H1 (cell line): Measurements from ENCODE around the gene DTNB. TPM values are rescaled to one million over a fixed set of nuclear protein-coding genes. Genes with fewer than 3 reads are reported as not detected.
A peak's percentile ranks its signal among the peaks of the same experiment; 100 is the strongest.

Experiments
- CTCF ChIA-PET: fragments of 300-600 bp; sonication (Branson Sonifier 250); formaldehyde crosslinking; loops from one replicate; lab custom pipeline; 2021; ENCODE audit not compliant: partially characterized antibody; lab: Charles Lee
- POLR2A ChIA-PET: fragments of 300-600 bp; sonication (Branson Sonifier 250); formaldehyde crosslinking; loops from one replicate; lab custom pipeline; 2021; ENCODE audit warnings: inconsistent platforms; ENCODE audit not compliant: partially characterized antibody; lab: Charles Lee
- DNase-seq, 2 experiments: peaks; one replicate each; pipeline versions ENCODE4 v3.0.0 to v3.0.0-alpha.2; 2010 to 2022; ENCODE audit warnings: low spot score in 2 of 2, low read depth in 1 of 2, mixed read lengths in 1 of 2
- FAIRE-seq: peaks from 2 replicates; lab custom pipeline; 2011; peaks lifted over from hg19 to GRCh38; lab: Jason Lieb, UNC
- H2AFZ ChIP-seq: 2 replicates; pipeline ENCODE4 v1.8.1; 2012; ENCODE audit warnings: low read length, inconsistent platforms
- H2AK5ac ChIP-seq: 2 replicates; pipeline ENCODE4 v1.6.1; 2013; ENCODE audit warnings: low read depth, low read length
- H2BK120ac ChIP-seq: replicated peaks from 2 replicates; pipeline ENCODE3; 2013; ENCODE audit warnings: low read depth, low read length, inconsistent platforms
- H2BK12ac ChIP-seq: 2 replicates; pipeline ENCODE4 v1.6.1; 2013; ENCODE audit warnings: low read depth, low read length
- H2BK15ac ChIP-seq: 2 replicates; pipeline ENCODE4 v1.6.1; 2013; ENCODE audit warnings: low read length
- H2BK20ac ChIP-seq: 2 replicates; pipeline ENCODE4 v1.6.1; 2013; ENCODE audit warnings: low read length
- H2BK5ac ChIP-seq: 2 replicates; pipeline ENCODE4 v1.6.1; 2013; ENCODE audit warnings: low read depth, low read length
- H3K14ac ChIP-seq: 2 replicates; pipeline ENCODE4 v1.6.1; 2013; ENCODE audit warnings: inconsistent platforms; ENCODE audit not compliant: insufficient read length
- H3K18ac ChIP-seq: 2 replicates; pipeline ENCODE4 v1.6.1; 2013; ENCODE audit warnings: low read length; ENCODE audit errors: extremely low read depth
- H3K23ac ChIP-seq: 2 replicates; pipeline ENCODE4 v1.6.1; 2013; ENCODE audit warnings: inconsistent platforms; ENCODE audit not compliant: insufficient read length
- H3K23me2 ChIP-seq: 2 replicates; pipeline ENCODE4 v1.6.1; 2013; ENCODE audit warnings: low read depth, low read length
- H3K27ac ChIP-seq: 2 replicates; pipeline ENCODE4 v1.6.1; 2011; ENCODE audit warnings: low read depth, low read length, inconsistent platforms
- H3K27me3 ChIP-seq, 4 experiments: replicated peaks in 1 of 4; 1 replicate in 1 of 4; 2 replicates in 3 of 4; pipeline versions ENCODE4 v1.6.1 to v1.8.1; 2011 to 2013; ENCODE audit warnings: low read length in 3 of 4, mild to moderate bottlenecking in 3 of 4, inconsistent platforms in 2 of 4, mixed read lengths in 2 of 4, moderate library complexity in 1 of 4; ENCODE audit not compliant: control insufficient read depth in 3 of 4, insufficient read depth in 3 of 4; ENCODE audit errors: extremely low read depth in 1 of 4
- H3K36me3 ChIP-seq, 4 experiments: 2 replicates each; pipeline versions ENCODE4 v1.6.1 to v1.8.1; 2011 to 2013; ENCODE audit warnings: mild to moderate bottlenecking in 4 of 4, low read length in 3 of 4, moderate library complexity in 2 of 4, control low read depth in 1 of 4, inconsistent platforms in 1 of 4; ENCODE audit not compliant: insufficient read depth in 4 of 4, control insufficient read depth in 2 of 4
- H3K4ac ChIP-seq: replicated peaks from 2 replicates; pipeline ENCODE3; 2013; ENCODE audit warnings: low read length, low read depth, mixed read lengths, inconsistent platforms; ENCODE audit not compliant: insufficient read length
- H3K4me1 ChIP-seq, 4 experiments: replicated peaks in 1 of 4; 1 replicate in 1 of 4; 2 replicates in 3 of 4; pipeline versions ENCODE4 v1.6.1 to v1.8.1; 2011 to 2013; ENCODE audit warnings: low read length in 3 of 4, inconsistent platforms in 2 of 4, mixed read lengths in 1 of 4; ENCODE audit not compliant: insufficient read depth in 4 of 4, control insufficient read depth in 3 of 4
- H3K4me2 ChIP-seq, 2 experiments: 2 replicates each; pipeline versions ENCODE4 v1.6.1 to v1.8.1; 2011 to 2013; ENCODE audit warnings: low read depth in 2 of 2, low read length in 2 of 2, control low read depth in 1 of 2, inconsistent platforms in 1 of 2, mild to moderate bottlenecking in 1 of 2; ENCODE audit not compliant: insufficient read depth in 1 of 2
- H3K4me3 ChIP-seq, 4 experiments: fragments of 200-600, 300-600 bp in 1 of 4; sonication (generic), shearing (Covaris generic), sonication (Bioruptor Twin) in 1 of 4; 2 replicates each; pipeline versions ENCODE4 v1.5.1 to v1.8.1; 2011 to 2016; ENCODE audit warnings: low read length in 4 of 4, low read depth in 3 of 4, control low read depth in 2 of 4, inconsistent platforms in 2 of 4, mild to moderate bottlenecking in 2 of 4, mixed read lengths in 1 of 4, moderate library complexity in 1 of 4; ENCODE audit not compliant: insufficient read depth in 2 of 4; ENCODE audit errors: extremely low read depth in 1 of 4
- H3K56ac ChIP-seq: replicated peaks from 2 replicates; pipeline ENCODE3; 2013; ENCODE audit warnings: low read depth, mild to moderate bottlenecking, mixed read lengths, low read length, inconsistent platforms; ENCODE audit not compliant: insufficient read length
- H3K79me1 ChIP-seq: 2 replicates; pipeline ENCODE4 v1.6.1; 2013; ENCODE audit warnings: low read depth, low read length, control low read depth
- H3K79me2 ChIP-seq, 2 experiments: 2 replicates each; pipeline versions ENCODE4 v1.6.1 to v1.8.1; 2012 to 2013; ENCODE audit warnings: low read length in 2 of 2, mild to moderate bottlenecking in 2 of 2, inconsistent platforms in 1 of 2; ENCODE audit not compliant: insufficient read depth in 2 of 2, control insufficient read depth in 1 of 2
- H3K9ac ChIP-seq, 4 experiments: replicated peaks in 1 of 4; 1 replicate in 1 of 4; 2 replicates in 3 of 4; pipeline versions ENCODE4 v1.6.1 to v1.8.1; 2011 to 2013; ENCODE audit warnings: low read depth in 3 of 4, low read length in 3 of 4, control low read depth in 2 of 4, mild to moderate bottlenecking in 2 of 4, moderate library complexity in 2 of 4, inconsistent platforms in 1 of 4; ENCODE audit errors: extremely low read depth in 1 of 4
- H3K9me3 ChIP-seq, 2 experiments: 2 replicates each; pipeline versions ENCODE4 v1.6.1 to v1.8.1; 2012 to 2013; ENCODE audit warnings: mild to moderate bottlenecking in 2 of 2, moderate library complexity in 2 of 2, control low read depth in 1 of 2, inconsistent platforms in 1 of 2, low read depth in 1 of 2, low read length in 1 of 2, mixed read lengths in 1 of 2; ENCODE audit not compliant: insufficient read depth in 2 of 2
- H4K20me1 ChIP-seq, 2 experiments: replicated peaks in 1 of 2; 2 replicates each; pipeline versions ENCODE3 to v1.8.1; 2011 to 2013; ENCODE audit warnings: inconsistent platforms in 2 of 2, low read length in 2 of 2, mild to moderate bottlenecking in 1 of 2; ENCODE audit not compliant: insufficient read depth in 2 of 2, control insufficient read depth in 1 of 2
- H4K5ac ChIP-seq: 2 replicates; pipeline ENCODE4 v1.6.1; 2013; ENCODE audit warnings: low read length, low read depth, mixed read lengths, inconsistent platforms; ENCODE audit not compliant: insufficient read length
- H4K8ac ChIP-seq: 2 replicates; pipeline ENCODE4 v1.8.0; 2013; ENCODE audit warnings: mild to moderate bottlenecking, moderate library complexity, low read length, inconsistent platforms; ENCODE audit not compliant: insufficient read depth; ENCODE audit errors: extremely low read depth
- H4K91ac ChIP-seq: replicated peaks from 2 replicates; pipeline ENCODE3; 2013; ENCODE audit warnings: low read length, mixed read lengths, inconsistent platforms; ENCODE audit not compliant: insufficient read length
- HDAC2 ChIP-seq, 2 experiments: fragments of 300-600 bp in 1 of 2; sonication (generic) in 1 of 2; IDR thresholded peaks; 2 replicates each; pipeline ENCODE4 v1.6.1; 2011 to 2012; ENCODE audit warnings: low read depth in 2 of 2, low read length in 2 of 2, mild to moderate bottlenecking in 2 of 2, moderate library complexity in 2 of 2, borderline replicate concordance in 1 of 2, inconsistent platforms in 1 of 2
- RAD21 ChIP-seq, 2 experiments: IDR thresholded peaks in 1 of 2; conservative IDR thresholded peaks in 1 of 2; 2 replicates each; pipeline ENCODE4 v1.6.1; 2011; ENCODE audit warnings: low read depth in 2 of 2, low read length in 2 of 2, improper control_type of control experiment in 1 of 2, inconsistent platforms in 1 of 2, mild to moderate bottlenecking in 1 of 2, moderate library complexity in 1 of 2
- WGBS, 2 experiments: shearing (Covaris generic) in 1 of 2; methylation state at CpG; one replicate each; pipeline versions ENCODE4 v1.1.6 to v1.1.7; 2013 to 2015; ENCODE audit warnings: low lambda C conversion rate in 2 of 2, mixed read lengths in 2 of 2, inconsistent platforms in 1 of 2, low coverage in 1 of 2, missing lambda C conversion rate in 1 of 2; ENCODE audit not compliant: insufficient replicate concordance in 2 of 2, insufficient coverage in 1 of 2, insufficient read length in 1 of 2; ENCODE audit errors: extremely low coverage in 1 of 2, missing lambda C conversion rate in 1 of 2; 5-methylcytosine and 5-hydroxymethylcytosine counted together
- polyA plus RNA-seq, 7 experiments: library from polyadenylated mRNA; depleted of rRNA in 3 of 7; stranded (reverse) in 5 of 7; unstranded in 2 of 7; fragments of >200 nt in 5 of 7; fragments of 200-250 nt in 2 of 7; gene quantifications; 1 replicate in 5 of 7; 2 replicates in 1 of 7; 4 replicates in 1 of 7; pipeline versions ENCODE4 v1.2.1 to v1.2.3, GENCODE V29; 2011 to 2013; ENCODE audit warnings: missing spikeins in 2 of 7, mixed read lengths in 2 of 7
- total RNA-seq: library from RNA; stranded (reverse); fragmentation: NEBNext Ultra II Directional; extraction: Animal tissue kit (Norgen Biotek cat#: 25700); gene quantifications from 2 replicates; pipeline ENCODE4 v1.2.1, GENCODE V29; 2021
- TF ChIP-seq, protein P1 (sequence below), 3 experiments: IDR thresholded peaks; 1 replicate in 2 of 3; 2 replicates in 1 of 3; pipeline versions ENCODE4 v1.5.1 to v1.6.1; 2011; ENCODE audit warnings: low read length in 3 of 3, mild to moderate bottlenecking in 3 of 3, inconsistent platforms in 2 of 3, low read depth in 1 of 3, moderate library complexity in 1 of 3; ENCODE audit not compliant: insufficient read depth in 1 of 3; ENCODE audit errors: control extremely low read depth in 1 of 3

The DTNB gene
- total and polyA plus RNA-seq, 2 of the 8 experiments (the other 6 are each of a cell fraction or from before 2014, with no cell fraction given) = 39.6 to 49.5 TPM

DNA sequence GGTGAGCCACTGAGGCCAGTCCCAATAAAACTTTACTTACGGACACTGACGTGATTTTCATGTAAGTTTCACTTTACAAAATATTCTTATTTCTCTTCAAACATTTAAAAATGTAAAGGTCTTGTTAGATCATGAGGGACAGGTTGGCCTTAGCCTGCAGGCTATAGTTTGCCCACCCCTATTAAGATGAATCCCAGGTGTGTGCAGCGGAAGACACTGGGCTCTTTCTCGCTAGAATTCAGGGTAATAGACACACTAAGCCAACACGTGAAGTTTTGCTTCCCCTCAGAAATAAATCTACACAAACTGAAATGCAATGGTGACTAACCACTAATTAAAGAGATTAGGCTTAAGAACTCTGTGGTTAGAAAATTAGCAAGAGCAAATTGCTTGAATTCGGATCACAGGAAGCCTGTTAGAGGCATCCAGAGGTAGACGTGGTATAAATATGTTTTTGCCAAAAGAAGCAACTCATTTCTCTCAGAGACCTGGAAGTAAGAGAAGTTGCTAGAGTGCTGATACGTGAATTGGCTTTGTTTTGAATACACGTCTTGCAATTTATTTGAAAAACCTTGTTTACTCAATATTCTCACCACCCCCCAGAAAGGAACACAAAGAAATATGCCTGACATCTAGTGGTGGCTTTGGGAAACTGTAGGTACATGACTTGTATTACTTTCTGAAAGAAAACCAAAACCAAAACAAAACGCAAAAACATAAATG, 151.6 kb downstream of the DTNB start:
- no peak overlapping the region for H2BK120ac ChIP-seq
- H3K9me3 ChIP-seq = no peaks in the 10 kb centered on the region
- no peak overlapping the region for H3K9ac ChIP-seq
- no peak overlapping the region for H3K14ac ChIP-seq
- WGBS, 2 experiments = 82% methylated on average over 10 of the region's 10 CpGs; no CpG with 5 or more reads in 1 of the 2 experiments
- H3K23me2 ChIP-seq = no peaks in the 10 kb centered on the region
- no peak overlapping the region for H4K5ac ChIP-seq
- no peaks in the 10 kb centered on the region for H3K4me1 ChIP-seq
- no peaks in the 10 kb centered on the region for H3K79me1 ChIP-seq
- no peak overlapping the region for H3K4me2 ChIP-seq
- H2BK15ac ChIP-seq = no peak overlapping the region
- H2BK5ac ChIP-seq = no peak overlapping the region
- H2BK20ac ChIP-seq = no peak overlapping the region
- FAIRE-seq (peak; percentile 13), DNase-seq (no peak)
- H3K4me3 ChIP-seq = no peak overlapping the region
- H3K27me3 ChIP-seq = no peaks in the 10 kb centered on the region
- no peak overlapping the region for H3K4ac ChIP-seq
- no peak overlapping the region for H2AFZ ChIP-seq
- no peak overlapping the region for H2BK12ac ChIP-seq
- ChIA-PET POLR2A (no interaction called here), CTCF (interaction anchor here (0.9 to 1.6 kb wide), 6 partner anchors 11 to 1401 kb away, joined by 3 to 7 read pairs (median 4); no protein-coding TSS in a partner anchor)
- H4K91ac ChIP-seq = no peak overlapping the region
- H3K27ac ChIP-seq = no peak overlapping the region
- H2AK5ac ChIP-seq = no peak overlapping the region
- H4K20me1 ChIP-seq = peaks cover 0 to 3% of the 10 kb centered on the region in 2 experiments
- no peak overlapping the region for H3K56ac ChIP-seq
- H4K8ac ChIP-seq = no peak overlapping the region
- no peak overlapping the region for H3K23ac ChIP-seq
- H3K36me3 ChIP-seq = no peaks in the 10 kb centered on the region; a peak in 1 of 8 replicates
- H3K79me2 ChIP-seq = no peaks in the 10 kb centered on the region
- TF ChIP-seq, protein P1, sequence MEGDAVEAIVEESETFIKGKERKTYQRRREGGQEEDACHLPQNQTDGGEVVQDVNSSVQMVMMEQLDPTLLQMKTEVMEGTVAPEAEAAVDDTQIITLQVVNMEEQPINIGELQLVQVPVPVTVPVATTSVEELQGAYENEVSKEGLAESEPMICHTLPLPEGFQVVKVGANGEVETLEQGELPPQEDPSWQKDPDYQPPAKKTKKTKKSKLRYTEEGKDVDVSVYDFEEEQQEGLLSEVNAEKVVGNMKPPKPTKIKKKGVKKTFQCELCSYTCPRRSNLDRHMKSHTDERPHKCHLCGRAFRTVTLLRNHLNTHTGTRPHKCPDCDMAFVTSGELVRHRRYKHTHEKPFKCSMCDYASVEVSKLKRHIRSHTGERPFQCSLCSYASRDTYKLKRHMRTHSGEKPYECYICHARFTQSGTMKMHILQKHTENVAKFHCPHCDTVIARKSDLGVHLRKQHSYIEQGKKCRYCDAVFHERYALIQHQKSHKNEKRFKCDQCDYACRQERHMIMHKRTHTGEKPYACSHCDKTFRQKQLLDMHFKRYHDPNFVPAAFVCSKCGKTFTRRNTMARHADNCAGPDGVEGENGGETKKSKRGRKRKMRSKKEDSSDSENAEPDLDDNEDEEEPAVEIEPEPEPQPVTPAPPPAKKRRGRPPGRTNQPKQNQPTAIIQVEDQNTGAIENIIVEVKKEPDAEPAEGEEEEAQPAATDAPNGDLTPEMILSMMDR (IDR thresholded peaks at IDR 0.05; ENCODE audit: control extremely low read depth in 1 of 3, insufficient read depth in 1 of 3, low read depth in 1 of 3, low read length in 3 of 3) = peak in 2 of 3 experiments; percentile 28 to 63; a peak in 2 of 4 replicates
- TF ChIP-seq HDAC2 (IDR thresholded peaks at IDR 0.05; ENCODE audit: borderline replicate concordance in 1 of 2, low read depth in 2 of 2, low read length in 2 of 2) = no peak
- peak; percentile 65 to 67 for TF ChIP-seq RAD21 (IDR thresholded peaks at IDR 0.05 in 1 of 2, conservative IDR thresholded peaks at IDR 0.05 in 1 of 2; ENCODE audit: low read depth in 2 of 2, low read length in 2 of 2)
- no peak overlapping the region for H3K18ac ChIP-seq
